ENCODE data around the gene ARPP21.
"Not testable (repeated sequence)": the region's sequence is repeated elsewhere in the genome, so short reads cannot be mapped to it uniquely, and the experiment has no call there.

Gene ARPP21

GRCh38 chr3:35779611-35780010 is 140.3 kb downstream of the ARPP21 start:
- FAIRE-seq (no peak), DNase-seq (ENCODE audit: low spot score) (no peak)

- DNase-seq (ENCODE audit: low spot score) (no peak), FAIRE-seq (no peak)
Observed at GRCh38 chr3:35780800-35781199, 141.5 kb downstream of the ARPP21 start.

GRCh38 chr3:35781558-35781957 is 142.2 kb downstream of the ARPP21 start:
- FAIRE-seq: no peak
- DNase-seq (ENCODE audit: low spot score): no peak

GRCh38 chr3:35782355-35782754 is 143.0 kb downstream of the ARPP21 start:
- no peak for FAIRE-seq
- DNase-seq (ENCODE audit: low spot score): no peak

- FAIRE-seq: no peak
- DNase-seq (ENCODE audit: low spot score): no peak
Observed at GRCh38 chr3:35784169-35784568, 144.8 kb downstream of the ARPP21 start.

- FAIRE-seq: no peak
- DNase-seq (ENCODE audit: low spot score): no peak
Observed at GRCh38 chr3:35785234-35785888, 146.0 kb downstream of the ARPP21 start.

- DNase-seq (ENCODE audit: low spot score) (no peak), FAIRE-seq (no peak)
Observed at GRCh38 chr3:35787936-35788335, 148.6 kb downstream of the ARPP21 start.

- FAIRE-seq: no peak
- no peak for DNase-seq (ENCODE audit: low spot score)
Observed at GRCh38 chr3:35789042-35789831, 149.9 kb downstream of the ARPP21 start.

GRCh38 chr3:35790764-35791163 is 151.4 kb downstream of the ARPP21 start:
- FAIRE-seq (no peak), DNase-seq (ENCODE audit: low spot score) (no peak)

GRCh38 chr3:35793667-35794066 is 154.3 kb downstream of the ARPP21 start:
- FAIRE-seq (no peak), DNase-seq (ENCODE audit: low spot score) (no peak)

GRCh38 chr3:35800960-35801459 is 161.7 kb downstream of the ARPP21 start:
- FAIRE-seq: no peak
- DNase-seq (ENCODE audit: low spot score): no peak

GRCh38 chr3:35814531-35814930 is 175.2 kb downstream of the ARPP21 start:
- FAIRE-seq: no peak
- DNase-seq (ENCODE audit: low spot score): no peak

- FAIRE-seq: not testable (repeated sequence)
Observed at GRCh38 chr3:35815796-35816195, 176.5 kb downstream of the ARPP21 start.

GRCh38 chr3:35817216-35817615 is 177.9 kb downstream of the ARPP21 start:
- no peak for DNase-seq (ENCODE audit: low spot score)
- FAIRE-seq: no peak

More at GRCh38 chr3:35815796-35816195, 176.5 kb downstream of the ARPP21 start:
- DNase-seq (ENCODE audit: low spot score): not testable (repeated sequence)

GRCh38 chr3:35832140-35832571 is 192.8 kb downstream of the ARPP21 start:
- FAIRE-seq: no peak
- DNase-seq (ENCODE audit: low spot score): no peak
